DND-41 (cell line): Measurements from ENCODE around the gene NEDD4.

Experiments used
- CTCF ChIP-seq: IDR thresholded peaks from 2 replicates; pipeline ENCODE4 v1.5.1; 2012; ENCODE audit warnings: borderline replicate concordance, low read length, moderate library complexity, mild to moderate bottlenecking; ENCODE audit not compliant: poor library complexity, severe bottlenecking; ENCODE audit errors: extremely low read depth
- EZH2 ChIP-seq: IDR thresholded peaks from 3 replicates; pipeline ENCODE4 v1.6.1; 2012; ENCODE audit warnings: borderline replicate concordance, low read depth, mild to moderate bottlenecking, moderate library complexity, low read length, inconsistent platforms; ENCODE audit not compliant: severe bottlenecking

- TF ChIP-seq CTCF (no peak), EZH2 (no peak)
Observed at GRCh38 chr15:55891196-55891595, 102.2 kb downstream of the NEDD4 start.
